G401 (cell line): Measurements from ENCODE around the gene MKNK1. TPM values are rescaled to one million over a fixed set of nuclear protein-coding genes. Genes with fewer than 3 reads are reported as not detected.

Source experiments
- DNase-seq: peaks from one replicate; pipeline ENCODE4 v3.0.0-alpha.2; 2015; ENCODE audit warnings: low spot score
- in situ Hi-C: cut with HindIII; loops from 2 replicates; pipeline ENCODE4 v1.10.0; 2016; ENCODE audit warnings: low sequenced_read_pairs, mixed read lengths
- total RNA-seq: library from RNA; depleted of rRNA; stranded (reverse); fragments of >200 nt; shearing (Covaris generic); gene quantifications from 2 replicates; pipeline ENCODE4 v1.2.3, GENCODE V29; 2014

Gene MKNK1
- total RNA-seq, 1 experiment from 2014 or later = 34.5 TPM

GRCh38 chr1:46549697-46550681 lies 54.1 kb downstream of the MKNK1 start:
- DNase-seq = no peak
- in situ Hi-C loops = no loop called here

- in situ Hi-C loops = no loop called here
- DNase-seq = peak; percentile 54
Measured at GRCh38 chr1:46547481-46548383, 56.3 kb downstream of the MKNK1 start.

GRCh38 chr1:46546210-46546609 lies 57.9 kb downstream of the MKNK1 start:
- no peak for DNase-seq
- in situ Hi-C loops = no loop called here

GRCh38 chr1:46545784-46546183 lies 58.3 kb downstream of the MKNK1 start:
- no peak for DNase-seq
- in situ Hi-C loops = no loop called here

- in situ Hi-C loops = no loop called here
- DNase-seq = no peak
Measured at GRCh38 chr1:46544561-46545240, 59.4 kb downstream of the MKNK1 start.

- in situ Hi-C loops = no loop called here
Measured at GRCh38 chr1:46543761-46544560, 60.1 kb downstream of the MKNK1 start.

GRCh38 chr1:46543382-46543760 lies 60.7 kb downstream of the MKNK1 start:
- no peak for DNase-seq
- in situ Hi-C loops = no loop called here

More at GRCh38 chr1:46543761-46544560, 60.1 kb downstream of the MKNK1 start:
- DNase-seq = no peak

GRCh38 chr1:46539972-46540371 lies 64.1 kb downstream of the MKNK1 start:
- in situ Hi-C loops = no loop called here
- no peak for DNase-seq

GRCh38 chr1:46538147-46538546 lies 65.9 kb downstream of the MKNK1 start:
- no peak for DNase-seq
- in situ Hi-C loops = no loop called here

GRCh38 chr1:46537651-46538050 lies 66.4 kb downstream of the MKNK1 start:
- in situ Hi-C loops = no loop called here

GRCh38 chr1:46536527-46536926 lies 67.5 kb downstream of the MKNK1 start:
- in situ Hi-C loops = no loop called here
- no peak for DNase-seq

More at GRCh38 chr1:46537651-46538050, 66.4 kb downstream of the MKNK1 start:
- no peak for DNase-seq

GRCh38 chr1:46535063-46535462 lies 69.0 kb downstream of the MKNK1 start:
- in situ Hi-C loops = no loop called here
- DNase-seq = no peak

- DNase-seq = peak; percentile 51
- in situ Hi-C loops = no loop called here
Measured at GRCh38 chr1:46533179-46533864, 70.7 kb downstream of the MKNK1 start.

GRCh38 chr1:46532498-46533178 lies 71.4 kb downstream of the MKNK1 start:
- DNase-seq = peak; percentile 32
- in situ Hi-C loops = no loop called here

GRCh38 chr1:46532095-46532494 lies 72.0 kb downstream of the MKNK1 start:
- DNase-seq = no peak
- in situ Hi-C loops = no loop called here

- in situ Hi-C loops = no loop called here
- no peak for DNase-seq
Measured at GRCh38 chr1:46530791-46531409, 73.2 kb downstream of the MKNK1 start.

- DNase-seq = no peak
- in situ Hi-C loops = no loop called here
Measured at GRCh38 chr1:46530311-46530710, 73.8 kb downstream of the MKNK1 start.
